NB4 (cell line): ENCODE results near the gene EPB41L3.

Source experiments
- MYC ChIP-seq: IDR thresholded peaks from 2 replicates; pipeline ENCODE4 v1.6.1; 2011; ENCODE audit warnings: low read depth, low read length
- POLR2A ChIP-seq: IDR thresholded peaks from 2 replicates; pipeline ENCODE4 v1.6.1; 2011; ENCODE audit warnings: mild to moderate bottlenecking; ENCODE audit not compliant: insufficient read length; ENCODE audit errors: extremely low read depth
- TF ChIP-seq, protein P1 (sequence below): IDR thresholded peaks from one replicate; pipeline ENCODE4 v1.5.1; 2012; ENCODE audit warnings: low read depth, low read length

DNA sequence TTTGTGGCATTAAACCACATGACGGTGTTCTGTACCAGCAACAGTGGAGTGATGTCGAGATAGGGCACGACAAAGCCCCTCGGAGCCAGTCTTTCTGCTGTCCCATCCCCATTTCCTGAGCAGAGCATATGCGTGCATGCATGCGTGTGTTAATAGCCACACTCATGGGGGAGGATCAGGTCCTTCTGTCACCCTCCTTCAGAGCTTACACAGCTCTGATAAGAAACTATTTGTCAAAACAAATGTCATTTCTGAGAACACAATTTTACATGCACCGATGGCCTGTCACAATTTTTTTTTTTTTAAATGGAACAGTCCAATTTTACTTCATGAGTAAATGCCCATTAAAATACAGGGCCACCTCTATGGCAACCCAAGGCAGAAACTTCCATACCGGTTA, 152.4 kb downstream of the EPB41L3 start:
- TF ChIP-seq POLR2A (no peak), MYC (no peak)
- TF ChIP-seq, protein P1, sequence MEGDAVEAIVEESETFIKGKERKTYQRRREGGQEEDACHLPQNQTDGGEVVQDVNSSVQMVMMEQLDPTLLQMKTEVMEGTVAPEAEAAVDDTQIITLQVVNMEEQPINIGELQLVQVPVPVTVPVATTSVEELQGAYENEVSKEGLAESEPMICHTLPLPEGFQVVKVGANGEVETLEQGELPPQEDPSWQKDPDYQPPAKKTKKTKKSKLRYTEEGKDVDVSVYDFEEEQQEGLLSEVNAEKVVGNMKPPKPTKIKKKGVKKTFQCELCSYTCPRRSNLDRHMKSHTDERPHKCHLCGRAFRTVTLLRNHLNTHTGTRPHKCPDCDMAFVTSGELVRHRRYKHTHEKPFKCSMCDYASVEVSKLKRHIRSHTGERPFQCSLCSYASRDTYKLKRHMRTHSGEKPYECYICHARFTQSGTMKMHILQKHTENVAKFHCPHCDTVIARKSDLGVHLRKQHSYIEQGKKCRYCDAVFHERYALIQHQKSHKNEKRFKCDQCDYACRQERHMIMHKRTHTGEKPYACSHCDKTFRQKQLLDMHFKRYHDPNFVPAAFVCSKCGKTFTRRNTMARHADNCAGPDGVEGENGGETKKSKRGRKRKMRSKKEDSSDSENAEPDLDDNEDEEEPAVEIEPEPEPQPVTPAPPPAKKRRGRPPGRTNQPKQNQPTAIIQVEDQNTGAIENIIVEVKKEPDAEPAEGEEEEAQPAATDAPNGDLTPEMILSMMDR = no peak
